ENCODE data around the gene GTF2H3. TPM values are rescaled to one million over a fixed set of nuclear protein-coding genes. Genes with fewer than 3 reads are reported as not detected.
A peak's percentile ranks its signal among the peaks of the same experiment; 100 is the strongest.

Gene GTF2H3
- total and polyA plus RNA-seq, 2 donors = 14.7 to 37.3 TPM

DNA sequence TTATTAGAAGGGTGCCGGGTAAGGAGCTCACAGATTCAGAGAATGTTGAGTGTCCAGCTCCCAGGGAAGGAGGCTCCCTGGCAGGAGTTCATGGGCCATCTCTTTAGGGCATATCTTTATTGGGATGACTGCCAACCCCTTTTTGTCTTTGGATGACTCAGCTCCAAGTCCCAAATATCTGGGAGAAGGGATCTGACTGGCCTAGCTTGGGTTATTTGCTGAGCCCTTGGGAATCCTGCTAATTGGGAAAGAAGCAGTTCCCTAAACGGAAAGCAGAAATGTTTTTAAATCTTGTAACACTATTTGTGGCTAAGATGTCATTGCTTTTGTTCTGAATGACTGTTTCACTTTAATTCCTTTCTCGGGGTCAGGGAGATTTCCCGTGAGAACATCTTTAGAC, 19.1 kb upstream of the GTF2H3 start:
- 74% methylated on average over 4 of the region's 4 CpGs for WGBS

DNA sequence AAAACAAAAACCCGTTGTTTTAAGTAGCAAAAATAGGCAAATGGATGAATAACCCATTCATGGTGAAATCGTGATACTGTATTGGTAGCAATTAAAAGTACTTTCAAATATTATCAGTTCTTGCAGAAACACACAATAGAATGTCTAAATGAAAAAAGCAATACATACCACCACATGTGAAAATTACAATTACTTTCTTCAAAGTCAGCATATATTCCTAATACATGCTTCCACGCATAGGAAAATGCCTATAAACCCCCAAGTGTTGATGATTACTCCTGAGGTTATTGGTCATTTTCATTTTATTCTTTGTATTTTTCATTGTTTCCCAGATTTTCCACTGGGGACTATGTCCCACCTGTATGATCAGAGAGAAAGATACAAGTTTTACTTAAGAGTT, 16.5 kb upstream of the GTF2H3 start:
- DNase-seq (ENCODE audit: extremely low spot score) = no peak
- H3K4me3 ChIP-seq (ENCODE audit: low read depth, low read length) = no peak overlapping the region
- H3K4me1 ChIP-seq (ENCODE audit: insufficient read depth) = no peaks in the 10 kb centered on the region
- no peak overlapping the region for H3K27ac ChIP-seq (ENCODE audit: low read depth)
- 88% methylated on average over 3 of the region's 3 CpGs for WGBS
- H3K36me3 ChIP-seq (ENCODE audit: insufficient read depth) = peaks cover 3% of the 10 kb centered on the region

More for the DNA sequence above, 19.1 kb upstream of the GTF2H3 start:
- no peaks in the 10 kb centered on the region for H3K4me1 ChIP-seq (ENCODE audit: insufficient read depth)
- no peak overlapping the region for H3K27ac ChIP-seq (ENCODE audit: low read depth)
- DNase-seq (ENCODE audit: extremely low spot score) = no peak
- H3K36me3 ChIP-seq (ENCODE audit: insufficient read depth) = peaks cover 3% of the 10 kb centered on the region
- H3K4me3 ChIP-seq (ENCODE audit: low read depth, low read length) = no peak overlapping the region

GRCh38 chr12:123617580-123617979, 16.0 kb upstream of the GTF2H3 start:
- Histone ChIP-seq H3K36me3 (ENCODE audit: insufficient read depth) (peaks cover 3% of the 10 kb centered on the region), H3K4me3 (ENCODE audit: low read depth, low read length) (no peak overlapping the region)
- WGBS = 87% methylated on average over 13 of the region's 13 CpGs

GRCh38 chr12:123621101-123621500, 12.5 kb upstream of the GTF2H3 start:
- Histone ChIP-seq H3K36me3 (ENCODE audit: insufficient read depth) (peaks cover 3% of the 10 kb centered on the region), H3K4me3 (ENCODE audit: low read depth, low read length) (no peak overlapping the region), H3K4me1 (ENCODE audit: insufficient read depth) (no peaks in the 10 kb centered on the region), H3K27ac (ENCODE audit: low read depth) (no peak overlapping the region)
- WGBS = 74% methylated on average over 8 of the region's 8 CpGs
- DNase-seq (ENCODE audit: extremely low spot score) = no peak

More at GRCh38 chr12:123617580-123617979, 16.0 kb upstream of the GTF2H3 start:
- no peak overlapping the region for H3K27ac ChIP-seq (ENCODE audit: low read depth)
- DNase-seq (ENCODE audit: extremely low spot score) = no peak
- H3K4me1 ChIP-seq (ENCODE audit: insufficient read depth) = no peaks in the 10 kb centered on the region

DNA sequence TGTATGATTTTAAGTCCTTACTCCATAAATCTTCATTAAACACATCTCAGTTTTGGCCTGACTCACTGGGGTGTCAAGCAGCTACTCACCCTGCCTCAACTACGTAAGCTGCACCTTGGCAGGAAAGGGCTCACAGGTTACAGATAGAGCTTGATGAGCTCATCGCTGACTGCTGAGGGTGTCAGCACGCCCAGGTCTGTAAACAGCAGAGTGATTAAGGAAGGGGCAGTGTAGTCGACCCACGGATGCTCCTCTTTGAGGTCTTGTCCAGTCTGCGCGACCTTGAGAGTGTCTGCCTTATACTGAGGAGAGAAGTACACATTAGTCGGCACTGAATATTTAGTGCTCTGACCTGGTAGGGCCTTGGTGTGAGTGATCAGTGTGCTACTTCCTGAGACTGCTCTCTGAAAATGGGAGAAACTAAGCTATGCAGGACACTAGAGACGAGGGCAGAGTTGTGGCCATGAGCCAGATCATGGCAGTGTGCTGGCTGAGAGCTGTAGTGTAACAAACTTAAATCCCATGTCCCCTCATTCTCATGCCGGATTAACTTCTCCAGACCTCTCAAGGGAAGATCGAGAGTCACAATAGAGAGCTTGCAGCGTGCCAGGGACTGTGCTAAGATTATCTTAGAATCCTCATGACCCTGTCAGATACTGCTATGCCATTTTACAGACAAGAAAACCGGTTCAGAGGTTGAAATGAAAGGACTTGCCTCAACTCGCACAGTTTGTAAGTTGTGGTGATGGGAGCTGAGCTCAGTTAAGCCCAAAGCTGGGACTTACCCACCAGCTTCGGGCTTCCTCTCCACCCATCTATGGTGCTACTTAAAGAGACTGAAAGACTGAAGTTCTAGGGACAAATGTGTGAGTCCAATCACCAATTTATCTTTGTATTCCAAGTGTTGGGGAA, 11.8 kb upstream of the GTF2H3 start:
- DNase-seq (ENCODE audit: extremely low spot score) = no peak
- 84% methylated on average over 15 of the region's 15 CpGs for WGBS
- H3K4me1 ChIP-seq (ENCODE audit: insufficient read depth) = no peaks in the 10 kb centered on the region
- H3K4me3 ChIP-seq (ENCODE audit: low read depth, low read length) = no peak overlapping the region
- no peak overlapping the region for H3K27ac ChIP-seq (ENCODE audit: low read depth)
- H3K36me3 ChIP-seq (ENCODE audit: insufficient read depth) = peaks cover 5% of the 10 kb centered on the region

DNA sequence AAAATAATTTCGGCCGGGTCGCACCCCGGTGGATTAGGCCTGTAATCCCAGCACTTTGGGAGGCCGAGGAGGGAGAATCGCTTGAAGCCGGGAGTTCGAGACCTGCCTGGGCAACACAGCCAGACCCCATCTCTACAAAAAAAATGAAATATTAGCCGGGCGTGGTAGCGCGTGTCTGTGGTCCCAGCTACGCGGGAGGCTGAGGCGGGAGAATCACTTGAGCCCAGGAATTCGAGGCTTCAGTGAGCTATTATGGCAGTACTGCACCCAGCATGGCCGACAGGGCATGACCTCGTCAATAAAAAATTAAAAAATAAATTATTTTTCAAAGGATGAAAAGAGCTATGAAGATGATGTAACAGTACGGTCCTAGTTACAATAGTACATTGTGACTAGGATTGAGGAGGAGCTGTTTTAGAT, 523 bp downstream of the GTF2H3 start:
- H3K27ac ChIP-seq (ENCODE audit: low read depth) = peak overlapping the region; percentile 52
- no peaks in the 10 kb centered on the region for H3K4me1 ChIP-seq (ENCODE audit: insufficient read depth)
- 10% methylated on average over 19 of the region's 19 CpGs for WGBS
- DNase-seq (ENCODE audit: extremely low spot score) = no peak
- H3K4me3 ChIP-seq (ENCODE audit: low read depth, low read length) = peak overlapping the region; percentile 94
- H3K36me3 ChIP-seq (ENCODE audit: insufficient read depth) = no peaks in the 10 kb centered on the region

DNA sequence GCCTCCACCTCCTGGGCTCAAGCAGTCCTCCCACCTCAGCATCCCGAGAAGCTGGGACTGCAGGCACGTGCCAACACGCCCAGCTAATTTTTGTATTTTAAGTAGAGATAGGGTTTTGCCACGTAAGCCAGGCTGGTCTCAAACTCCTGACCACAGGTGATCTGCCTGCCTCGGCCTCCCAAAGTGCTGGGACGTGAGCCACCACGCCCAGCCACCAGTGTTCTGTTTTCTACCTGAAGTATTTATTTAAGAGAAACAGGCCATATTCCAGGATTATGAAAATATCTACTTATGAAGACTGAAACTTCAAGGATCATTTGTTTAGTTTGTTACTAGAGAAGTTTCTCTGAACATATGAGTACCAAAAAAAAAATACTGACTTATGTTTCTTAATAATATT, 10.3 kb downstream of the GTF2H3 start:
- no peak for DNase-seq (ENCODE audit: extremely low spot score)
- WGBS = 81% methylated on average over 7 of the region's 7 CpGs
- no peaks in the 10 kb centered on the region for H3K4me1 ChIP-seq (ENCODE audit: insufficient read depth)
- H3K27ac ChIP-seq (ENCODE audit: low read depth) = no peak overlapping the region
- peaks cover 6% of the 10 kb centered on the region for H3K36me3 ChIP-seq (ENCODE audit: insufficient read depth)
- H3K4me3 ChIP-seq (ENCODE audit: low read depth, low read length) = no peak overlapping the region

DNA sequence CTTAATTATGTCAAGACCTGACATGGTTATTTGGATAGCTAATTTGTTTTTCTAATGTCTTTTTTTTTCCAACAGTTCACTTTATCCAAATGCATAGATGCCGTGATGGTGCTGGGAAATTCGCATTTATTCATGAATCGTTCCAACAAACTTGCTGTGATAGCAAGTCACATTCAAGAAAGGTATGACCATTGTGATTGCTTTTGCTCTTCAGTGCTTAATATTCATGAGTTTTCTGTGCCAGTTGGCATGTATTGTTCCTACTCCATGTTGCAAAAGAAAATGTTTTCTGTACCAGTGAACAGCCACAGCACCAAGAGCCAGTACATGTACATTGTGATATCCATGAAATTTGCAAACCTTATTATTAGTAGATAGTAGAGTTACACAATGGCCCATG, 11.8 kb downstream of the GTF2H3 start:
- DNase-seq (ENCODE audit: extremely low spot score) = no peak
- H3K36me3 ChIP-seq (ENCODE audit: insufficient read depth) = peaks cover 6% of the 10 kb centered on the region
- no peaks in the 10 kb centered on the region for H3K4me1 ChIP-seq (ENCODE audit: insufficient read depth)
- H3K4me3 ChIP-seq (ENCODE audit: low read depth, low read length) = no peak overlapping the region
- H3K27ac ChIP-seq (ENCODE audit: low read depth) = no peak overlapping the region
- 97% methylated on average over 3 of the region's 3 CpGs for WGBS

GRCh38 chr12:123645878-123646277, 12.2 kb downstream of the GTF2H3 start:
- DNase-seq (ENCODE audit: extremely low spot score) = no peak
- peaks cover 6% of the 10 kb centered on the region for H3K36me3 ChIP-seq (ENCODE audit: insufficient read depth)
- whole genome bisulfite sequencing = 87% methylated on average over 5 of the region's 5 CpGs
- no peak overlapping the region for H3K27ac ChIP-seq (ENCODE audit: low read depth)
- no peak overlapping the region for H3K4me3 ChIP-seq (ENCODE audit: low read depth, low read length)
- no peaks in the 10 kb centered on the region for H3K4me1 ChIP-seq (ENCODE audit: insufficient read depth)

DNA sequence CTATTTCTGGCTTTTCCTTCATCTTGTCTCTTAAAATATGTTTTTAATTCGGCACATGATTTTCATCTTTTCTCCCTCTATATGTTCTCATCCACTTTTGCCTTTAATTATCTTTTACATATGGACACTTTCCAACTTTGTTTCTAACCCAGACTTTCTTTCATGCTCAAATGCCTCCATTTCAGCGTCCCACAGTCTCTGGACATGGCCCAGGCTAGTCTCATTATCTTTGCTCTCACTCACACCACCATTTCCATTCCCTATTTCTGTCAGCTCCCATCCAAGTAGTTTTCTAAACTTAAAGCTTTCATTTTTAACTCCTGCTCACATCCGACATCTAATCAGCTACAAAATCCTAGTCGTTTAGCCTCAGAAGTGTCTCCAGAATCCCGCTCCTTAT, 14.8 kb downstream of the GTF2H3 start:
- DNase-seq (ENCODE audit: extremely low spot score) = no peak
- 94% methylated on average over 5 of the region's 5 CpGs for WGBS
- Histone ChIP-seq H3K27ac (ENCODE audit: low read depth) (no peak overlapping the region), H3K4me1 (ENCODE audit: insufficient read depth) (no peaks in the 10 kb centered on the region), H3K36me3 (ENCODE audit: insufficient read depth) (peaks cover 6% of the 10 kb centered on the region), H3K4me3 (ENCODE audit: low read depth, low read length) (no peak overlapping the region)

DNA sequence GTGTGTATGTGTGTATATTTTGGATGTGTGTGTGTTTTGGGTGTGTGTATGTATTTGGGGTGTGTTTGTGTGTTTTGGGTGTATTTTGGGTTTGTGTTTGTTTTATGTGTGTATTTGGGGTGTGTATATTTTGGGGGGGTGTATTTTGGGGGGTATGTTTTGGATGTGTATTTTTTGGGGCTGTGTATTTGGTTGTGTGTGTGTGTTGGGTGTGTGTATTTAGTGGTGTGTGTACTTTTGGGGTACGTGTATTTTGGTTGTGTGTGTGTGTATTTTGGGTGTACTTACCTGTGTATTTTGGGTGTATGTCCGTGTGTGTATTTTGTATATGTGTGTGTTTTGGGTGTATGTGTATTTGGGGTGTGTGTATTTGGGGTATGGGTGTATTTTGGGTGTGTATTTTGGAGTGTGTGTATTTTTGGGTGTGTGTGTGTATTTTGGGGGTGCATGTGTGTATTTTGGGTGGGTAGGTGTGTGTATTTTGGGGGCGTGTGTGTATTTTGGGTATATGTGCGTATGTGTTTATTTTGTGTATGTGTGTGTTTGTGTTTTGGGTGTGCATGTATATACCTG, 20.6 kb downstream of the GTF2H3 start:
- no peak overlapping the region for H3K4me3 ChIP-seq (ENCODE audit: low read depth, low read length)
- no peak for DNase-seq (ENCODE audit: extremely low spot score)
- no peaks in the 10 kb centered on the region for H3K4me1 ChIP-seq (ENCODE audit: insufficient read depth)
- H3K27ac ChIP-seq (ENCODE audit: low read depth) = no peak overlapping the region
- 96% methylated on average over 4 of the region's 4 CpGs for whole genome bisulfite sequencing
- H3K36me3 ChIP-seq (ENCODE audit: insufficient read depth) = peaks cover 6% of the 10 kb centered on the region

DNA sequence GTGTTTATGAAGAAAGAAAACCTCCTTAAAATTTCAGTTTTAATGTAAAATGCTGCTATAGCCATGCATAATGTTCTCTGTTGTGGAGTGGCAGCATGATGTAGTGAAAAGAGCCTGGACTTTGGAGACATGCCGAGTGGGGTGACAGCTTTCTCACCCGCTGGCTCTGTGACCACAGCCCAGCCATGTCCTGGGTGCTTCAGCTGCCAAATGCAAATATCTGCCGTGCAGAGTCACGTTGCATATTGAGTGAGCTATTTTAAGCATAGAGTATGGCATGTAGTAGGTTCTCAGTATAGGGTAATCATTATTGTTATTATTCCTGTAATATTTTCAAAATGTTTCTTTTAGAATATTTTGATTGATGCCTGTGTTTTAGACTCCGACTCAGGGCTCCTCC, 21.8 kb downstream of the GTF2H3 start:
- peaks cover 6% of the 10 kb centered on the region for H3K36me3 ChIP-seq (ENCODE audit: insufficient read depth)
- 82% methylated on average over 5 of the region's 5 CpGs for WGBS
- no peak for DNase-seq (ENCODE audit: extremely low spot score)
- H3K4me3 ChIP-seq (ENCODE audit: low read depth, low read length) = no peak overlapping the region
- no peak overlapping the region for H3K27ac ChIP-seq (ENCODE audit: low read depth)
- no peaks in the 10 kb centered on the region for H3K4me1 ChIP-seq (ENCODE audit: insufficient read depth)

GRCh38 chr12:123656392-123656791, 22.8 kb downstream of the GTF2H3 start:
- Histone ChIP-seq H3K4me3 (ENCODE audit: low read depth, low read length) (no peak overlapping the region), H3K27ac (ENCODE audit: low read depth) (no peak overlapping the region), H3K4me1 (ENCODE audit: insufficient read depth) (no peaks in the 10 kb centered on the region), H3K36me3 (ENCODE audit: insufficient read depth) (peaks cover 6% of the 10 kb centered on the region)
- DNase-seq (ENCODE audit: extremely low spot score) = no peak
- 79% methylated on average over 4 of the region's 4 CpGs for WGBS

- 86% methylated on average over 9 of the region's 9 CpGs for WGBS
- no peak overlapping the region for H3K4me3 ChIP-seq (ENCODE audit: low read depth, low read length)
- no peaks in the 10 kb centered on the region for H3K4me1 ChIP-seq (ENCODE audit: insufficient read depth)
- H3K27ac ChIP-seq (ENCODE audit: low read depth) = no peak overlapping the region
- peaks cover 6% of the 10 kb centered on the region for H3K36me3 ChIP-seq (ENCODE audit: insufficient read depth)
- no peak for DNase-seq (ENCODE audit: extremely low spot score)
Measured at GRCh38 chr12:123657211-123657610, 23.6 kb downstream of the GTF2H3 start.
